H1 (cell line): ENCODE data around the gene ESPNL.

Source experiments
- CBX8 ChIP-seq: fragments of 300-800, 300-1000 bp; sonication (generic); IDR thresholded peaks from 2 replicates; pipeline ENCODE4 v1.7.1; 2016; ENCODE audit warnings: low read depth, low read length, borderline replicate concordance
- CREB1 ChIP-seq: IDR thresholded peaks from 2 replicates; pipeline ENCODE4 v1.6.1; 2012; ENCODE audit warnings: inconsistent platforms
- EZH2 ChIP-seq: fragments of 200-600 bp; sonication (generic); IDR thresholded peaks from 2 replicates; pipeline ENCODE4 v1.7.1; 2012; ENCODE audit warnings: low read depth, mild to moderate bottlenecking, moderate library complexity, low read length, inconsistent platforms; ENCODE audit not compliant: severe bottlenecking
- JUN ChIP-seq: IDR thresholded peaks from 2 replicates; pipeline ENCODE4 v1.6.1; 2011; ENCODE audit warnings: low read depth, mild to moderate bottlenecking, improper control_type of control experiment, low read length
- POLR2AphosphoS5 ChIP-seq: IDR thresholded peaks from 2 replicates; pipeline ENCODE4 v1.6.1; 2011; ENCODE audit warnings: low read depth, low read length
- TF ChIP-seq, protein P1 (sequence below), 3 experiments: IDR thresholded peaks; 1 replicate in 2 of 3; 2 replicates in 1 of 3; pipeline versions ENCODE4 v1.5.1 to v1.6.1; 2011; ENCODE audit warnings: low read length in 3 of 3, mild to moderate bottlenecking in 3 of 3, inconsistent platforms in 2 of 3, low read depth in 1 of 3, moderate library complexity in 1 of 3; ENCODE audit not compliant: insufficient read depth in 1 of 3; ENCODE audit errors: control extremely low read depth in 1 of 3

DNA sequence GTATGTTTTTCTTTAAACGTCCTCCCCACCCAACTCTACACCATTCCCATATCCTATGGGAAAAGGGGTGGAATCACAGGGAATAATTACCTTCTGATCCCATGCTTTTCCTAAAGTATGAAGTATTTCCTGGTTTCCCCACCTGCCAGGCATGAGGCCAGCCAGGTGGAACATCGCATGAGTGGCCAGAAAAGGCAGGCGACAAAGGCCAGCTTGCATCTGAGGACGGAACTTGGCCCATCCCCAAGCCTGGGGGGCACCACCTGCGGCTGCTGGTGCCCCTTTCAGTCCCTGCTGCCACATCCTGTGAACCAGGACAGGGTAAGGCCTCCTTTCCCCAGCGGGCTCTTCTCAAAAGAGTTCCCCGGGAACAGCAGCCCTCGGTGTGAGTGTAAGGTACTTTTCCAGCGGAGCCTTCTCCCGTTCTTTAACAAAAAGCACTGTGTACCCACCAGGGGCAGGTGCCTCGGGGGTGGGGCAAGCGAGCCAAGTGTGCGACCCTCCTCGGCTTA, 57.4 kb downstream of the ESPNL start:
- TF ChIP-seq JUN = no peak
- no peak for TF ChIP-seq POLR2AphosphoS5
- no peak for TF ChIP-seq EZH2
- no peak for TF ChIP-seq CBX8
- TF ChIP-seq, protein P1, sequence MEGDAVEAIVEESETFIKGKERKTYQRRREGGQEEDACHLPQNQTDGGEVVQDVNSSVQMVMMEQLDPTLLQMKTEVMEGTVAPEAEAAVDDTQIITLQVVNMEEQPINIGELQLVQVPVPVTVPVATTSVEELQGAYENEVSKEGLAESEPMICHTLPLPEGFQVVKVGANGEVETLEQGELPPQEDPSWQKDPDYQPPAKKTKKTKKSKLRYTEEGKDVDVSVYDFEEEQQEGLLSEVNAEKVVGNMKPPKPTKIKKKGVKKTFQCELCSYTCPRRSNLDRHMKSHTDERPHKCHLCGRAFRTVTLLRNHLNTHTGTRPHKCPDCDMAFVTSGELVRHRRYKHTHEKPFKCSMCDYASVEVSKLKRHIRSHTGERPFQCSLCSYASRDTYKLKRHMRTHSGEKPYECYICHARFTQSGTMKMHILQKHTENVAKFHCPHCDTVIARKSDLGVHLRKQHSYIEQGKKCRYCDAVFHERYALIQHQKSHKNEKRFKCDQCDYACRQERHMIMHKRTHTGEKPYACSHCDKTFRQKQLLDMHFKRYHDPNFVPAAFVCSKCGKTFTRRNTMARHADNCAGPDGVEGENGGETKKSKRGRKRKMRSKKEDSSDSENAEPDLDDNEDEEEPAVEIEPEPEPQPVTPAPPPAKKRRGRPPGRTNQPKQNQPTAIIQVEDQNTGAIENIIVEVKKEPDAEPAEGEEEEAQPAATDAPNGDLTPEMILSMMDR (IDR thresholded peaks at IDR 0.05; ENCODE audit: control extremely low read depth in 1 of 3, insufficient read depth in 1 of 3, low read depth in 1 of 3, low read length in 3 of 3) = no peak
- no peak for TF ChIP-seq CREB1
